ENCODE results near the gene OSBP2.

The OSBP2 gene

GRCh38 chr22:30894371-30894740, 199.7 kb downstream of the OSBP2 start:
- DNase-seq (ENCODE audit: low read depth, low spot score): no peak

DNA sequence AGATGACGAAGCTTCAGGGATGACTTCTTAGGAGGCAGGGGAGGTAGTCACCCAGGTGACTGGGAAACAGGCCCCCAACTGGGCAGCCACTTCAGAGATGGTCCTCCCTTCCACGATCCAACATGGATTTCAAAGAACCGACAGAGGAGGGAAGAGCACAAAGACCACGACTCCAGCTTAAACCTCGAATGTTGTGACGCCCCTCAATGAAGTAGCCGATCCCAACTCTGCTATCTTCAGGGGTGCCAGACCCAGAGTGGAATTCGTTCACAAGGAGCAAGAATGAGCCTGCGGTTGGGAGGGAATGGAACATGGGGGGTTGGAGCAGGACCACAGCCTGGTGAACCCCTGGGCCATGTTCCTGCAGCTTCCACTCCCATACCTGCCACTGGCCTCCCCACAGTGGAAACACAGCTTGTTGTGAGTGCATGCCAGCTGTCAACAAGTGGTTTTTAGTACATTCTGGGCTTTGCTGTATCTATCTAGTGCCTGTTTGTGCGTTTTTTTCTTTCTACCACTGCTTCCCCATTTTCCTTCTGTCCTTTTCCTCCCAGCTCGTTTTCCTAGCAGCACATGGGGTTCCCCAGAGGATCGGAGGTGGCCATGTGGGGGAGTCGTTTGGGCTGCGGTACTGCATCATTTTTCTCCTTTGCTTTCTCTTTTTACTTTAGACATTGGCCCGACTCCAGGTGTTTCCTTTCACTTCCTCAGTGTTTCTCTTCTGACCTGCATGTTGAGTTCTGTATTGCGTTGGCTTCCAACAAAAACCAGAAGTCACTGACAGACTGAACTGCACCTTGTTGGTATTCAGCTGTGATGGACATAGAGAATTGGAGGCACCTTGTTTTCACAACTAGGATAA, 208.1 kb downstream of the OSBP2 start:
- DNase-seq (ENCODE audit: low read depth, low spot score): no peak

- no peak for DNase-seq (ENCODE audit: low read depth, low spot score)
These were observed 209.3 kb downstream of the OSBP2 start for GRCh38 chr22:30903876-30904460.

- DNase-seq (ENCODE audit: low read depth, low spot score): no peak
These were observed 211.1 kb downstream of the OSBP2 start for GRCh38 chr22:30905696-30906341.

- DNase-seq (ENCODE audit: low read depth, low spot score): no peak
These were observed 211.7 kb downstream of the OSBP2 start for GRCh38 chr22:30906411-30906810.

- DNase-seq (ENCODE audit: low read depth, low spot score): no peak
These were observed 212.3 kb downstream of the OSBP2 start for GRCh38 chr22:30906946-30907345.

- no peak for DNase-seq (ENCODE audit: low read depth, low spot score)
These were observed 213.4 kb downstream of the OSBP2 start for GRCh38 chr22:30908051-30908461.

DNA sequence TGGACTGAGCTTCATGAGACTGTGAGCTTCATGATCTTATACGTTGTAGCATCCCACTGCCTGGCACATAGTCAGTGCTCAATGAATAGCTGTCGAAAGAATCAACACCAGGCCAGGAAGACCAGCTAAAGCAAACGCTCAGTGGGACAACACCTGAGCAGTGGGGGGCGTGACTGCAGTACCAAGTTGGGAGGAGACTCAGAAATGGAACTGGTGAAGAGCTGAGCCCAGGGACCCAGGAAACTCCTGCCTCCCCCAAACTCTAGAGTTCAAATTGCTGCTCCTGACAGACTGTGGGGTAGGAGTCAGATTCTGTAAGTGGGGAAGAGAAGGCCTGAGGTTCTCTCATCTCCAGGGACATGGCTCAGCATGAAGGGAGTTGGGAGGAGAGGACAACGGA, 214.6 kb downstream of the OSBP2 start:
- no peak for DNase-seq (ENCODE audit: low read depth, low spot score)

GRCh38 chr22:30910358-30910757, 215.7 kb downstream of the OSBP2 start:
- no peak for DNase-seq (ENCODE audit: low read depth, low spot score)

GRCh38 chr22:30918761-30919160, 224.1 kb downstream of the OSBP2 start:
- no peak for DNase-seq (ENCODE audit: low read depth, low spot score)

GRCh38 chr22:30919973-30920372, 225.3 kb downstream of the OSBP2 start:
- no peak for DNase-seq (ENCODE audit: low read depth, low spot score)

GRCh38 chr22:30920407-30920806, 225.7 kb downstream of the OSBP2 start:
- DNase-seq (ENCODE audit: low read depth, low spot score): peak; percentile 73

DNA sequence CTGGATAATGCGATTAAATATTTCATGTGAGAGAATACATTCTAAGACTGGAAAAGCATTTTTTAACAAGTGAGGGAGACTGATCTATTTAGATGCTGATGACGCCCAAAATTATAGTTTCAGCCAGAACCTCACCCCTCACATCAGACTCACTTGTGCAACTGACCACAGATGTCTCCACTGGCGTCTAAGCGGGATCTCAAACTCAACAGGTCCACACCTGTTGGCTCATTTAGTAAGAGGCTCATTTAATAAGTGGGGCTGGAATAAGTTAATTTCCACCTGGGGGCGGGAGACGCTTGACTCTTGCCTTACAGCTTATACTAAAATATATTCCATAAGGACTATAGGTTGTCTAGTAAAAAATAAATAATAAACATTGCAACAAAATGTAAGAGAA, 226.4 kb downstream of the OSBP2 start:
- no peak for DNase-seq (ENCODE audit: low read depth, low spot score)

DNA sequence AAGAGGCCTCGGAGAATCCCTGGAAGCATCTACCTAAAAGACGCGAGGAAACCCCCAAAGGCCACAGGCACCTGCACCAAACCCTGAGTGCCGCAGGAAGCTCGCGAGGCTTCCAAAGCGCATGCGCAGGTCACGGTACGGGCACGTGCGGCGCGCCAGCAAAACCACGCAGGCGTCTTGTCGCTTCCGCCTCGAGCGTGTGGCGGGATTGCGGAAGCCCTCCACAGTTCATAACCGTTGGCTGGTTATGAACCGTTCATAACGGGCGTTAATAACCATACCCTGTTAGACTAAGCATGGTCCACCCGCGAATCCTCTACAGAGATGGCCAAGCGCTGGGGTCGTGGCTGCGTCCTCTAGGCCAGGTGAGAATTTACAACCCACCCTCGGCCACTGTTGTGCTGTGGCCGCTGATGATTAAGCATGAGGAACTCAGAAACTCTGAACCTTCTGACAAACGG, 227.5 kb downstream of the OSBP2 start:
- peak; percentile 69 for DNase-seq (ENCODE audit: low read depth, low spot score)

DNA sequence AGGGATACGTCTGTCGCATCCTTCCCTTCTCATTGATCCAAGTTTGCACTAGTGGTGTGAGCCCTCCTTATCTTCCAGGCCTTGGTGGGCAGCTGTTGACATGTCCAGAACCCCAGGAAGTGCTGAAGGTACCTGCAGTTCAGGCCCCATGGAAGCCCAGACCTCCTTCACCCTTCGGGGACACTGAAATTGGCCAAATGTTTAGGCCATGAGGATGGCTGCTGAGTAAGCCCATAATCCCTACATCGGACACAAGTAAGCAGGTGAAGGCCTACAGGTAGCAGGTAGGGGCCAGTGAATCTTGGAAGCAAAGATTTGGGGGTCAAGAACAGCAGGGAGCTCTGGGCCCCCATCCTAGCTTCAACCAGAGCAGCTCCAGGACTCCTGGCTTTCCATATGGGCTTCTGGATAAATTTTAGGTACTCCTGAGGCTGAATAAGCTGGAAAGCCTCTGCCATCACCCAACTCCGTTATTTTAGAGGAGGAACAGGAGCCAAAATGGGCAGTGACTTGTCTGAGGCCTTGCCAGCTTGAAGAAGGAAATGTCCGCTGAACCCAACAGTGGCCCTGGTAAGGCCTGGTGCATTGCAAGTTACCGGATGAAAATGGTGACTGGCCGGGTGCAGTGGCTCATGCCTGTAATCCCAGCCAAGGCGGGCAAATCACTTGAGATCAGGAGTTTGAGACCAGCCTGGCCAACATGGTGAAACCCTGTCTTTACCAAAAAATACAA, 228.7 kb downstream of the OSBP2 start:
- DNase-seq (ENCODE audit: low read depth, low spot score): no peak

DNA sequence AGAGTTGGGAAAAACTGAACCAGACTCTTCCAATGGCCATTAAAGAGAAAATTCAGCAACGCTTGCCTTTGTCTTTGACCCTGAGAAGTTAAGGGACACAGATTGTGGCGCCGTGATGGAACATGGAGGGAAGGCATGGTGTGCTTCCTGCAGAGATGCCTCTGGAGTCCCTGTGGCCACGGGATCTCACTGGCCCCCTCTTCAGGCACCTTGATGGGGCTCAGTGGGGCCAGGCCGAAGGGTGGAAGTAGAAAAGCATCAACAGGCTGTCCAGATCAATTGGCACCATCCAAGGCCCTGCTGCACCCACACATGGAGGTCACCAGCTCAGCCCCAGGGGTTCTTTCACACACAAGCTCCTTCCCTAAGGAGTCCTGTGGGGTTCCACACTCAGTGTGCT, 231.0 kb downstream of the OSBP2 start:
- DNase-seq (ENCODE audit: low read depth, low spot score): no peak

DNA sequence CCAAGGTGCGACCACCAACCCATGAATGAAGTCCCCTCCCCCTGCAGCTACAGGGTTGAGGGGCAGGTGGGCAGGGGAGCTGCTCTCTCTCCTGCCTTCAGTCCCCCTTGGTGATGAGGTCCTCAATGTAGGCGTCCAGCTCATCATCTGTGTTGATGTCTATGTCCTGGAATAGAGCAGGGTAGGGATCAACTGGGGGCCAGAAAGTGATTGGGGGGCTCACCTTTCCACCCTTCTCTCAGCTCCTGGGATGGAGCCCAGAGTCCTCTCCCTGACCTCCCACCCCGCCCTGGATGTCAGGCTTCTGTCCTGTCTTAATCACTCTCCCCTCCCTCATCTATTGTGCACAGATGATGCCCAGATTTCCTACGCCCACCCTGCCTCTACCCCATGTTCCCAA, 232.0 kb downstream of the OSBP2 start:
- no peak for DNase-seq (ENCODE audit: low read depth, low spot score)

- DNase-seq (ENCODE audit: low read depth, low spot score): no peak
These were observed 233.1 kb downstream of the OSBP2 start for GRCh38 chr22:30927806-30928205.

DNA sequence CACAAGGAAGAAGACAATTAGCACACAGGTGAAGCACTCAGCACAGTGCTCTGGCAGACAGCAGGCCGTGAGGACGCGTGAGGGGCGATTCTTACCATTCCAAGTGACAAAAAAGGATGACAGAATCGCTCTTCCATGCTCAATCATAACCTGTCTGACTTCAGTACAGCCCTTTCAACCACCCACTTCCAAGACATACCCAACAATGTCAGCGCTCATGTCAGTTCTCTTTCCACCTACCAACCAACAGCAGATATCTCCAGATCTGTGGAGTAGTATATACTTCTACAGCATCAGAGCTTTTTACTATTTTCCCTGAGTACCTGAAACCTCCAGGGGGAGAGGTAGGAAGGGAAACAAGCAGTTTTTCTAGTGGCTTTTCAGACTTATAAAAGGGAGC, 233.7 kb downstream of the OSBP2 start:
- DNase-seq (ENCODE audit: low read depth, low spot score): no peak

GRCh38 chr22:30930228-30930627, 235.6 kb downstream of the OSBP2 start:
- DNase-seq (ENCODE audit: low read depth, low spot score): no peak

DNA sequence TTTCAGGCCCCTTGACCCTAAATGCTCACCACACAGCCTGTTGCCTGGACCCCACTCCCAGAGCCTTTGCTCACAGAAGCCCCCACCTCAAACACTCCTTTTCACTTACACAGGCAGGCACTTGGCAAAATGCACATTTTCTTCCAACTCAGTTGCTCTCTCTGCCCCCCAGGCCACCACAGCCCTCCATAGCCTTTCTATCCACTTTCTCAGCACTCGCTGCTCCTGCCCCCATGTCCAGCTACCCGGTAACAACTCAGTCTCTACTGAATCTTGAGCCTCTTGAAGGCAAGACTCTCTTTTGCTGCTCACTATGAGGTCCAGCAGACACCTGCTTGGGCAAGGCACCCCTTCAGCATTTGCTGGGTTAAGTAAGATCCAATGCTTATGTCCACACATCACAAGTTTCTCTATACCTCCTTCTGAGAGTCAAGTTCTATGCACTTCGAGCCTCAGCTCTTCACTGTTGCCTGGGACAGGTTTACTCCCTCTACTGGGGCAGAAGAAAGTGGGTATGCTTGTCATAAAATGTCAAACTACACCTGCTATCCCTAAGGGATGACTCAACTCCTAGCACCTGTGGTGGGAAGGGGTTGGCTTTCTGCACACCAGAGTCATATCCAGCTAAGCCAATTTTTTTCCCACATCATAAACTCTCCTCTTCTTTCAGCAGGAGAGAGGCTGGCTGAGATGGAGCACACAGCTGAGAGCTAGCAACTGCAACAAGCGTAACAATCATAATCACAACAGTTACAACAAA, 237.0 kb downstream of the OSBP2 start:
- no peak for DNase-seq (ENCODE audit: low read depth, low spot score)
